ENCODE results near the gene TSSK1B. TPM values are rescaled to one million over a fixed set of nuclear protein-coding genes. Genes with fewer than 3 reads are reported as not detected.

The TSSK1B gene
- total RNA-seq, 1 experiment from 2014 or later, result not detected

DNA sequence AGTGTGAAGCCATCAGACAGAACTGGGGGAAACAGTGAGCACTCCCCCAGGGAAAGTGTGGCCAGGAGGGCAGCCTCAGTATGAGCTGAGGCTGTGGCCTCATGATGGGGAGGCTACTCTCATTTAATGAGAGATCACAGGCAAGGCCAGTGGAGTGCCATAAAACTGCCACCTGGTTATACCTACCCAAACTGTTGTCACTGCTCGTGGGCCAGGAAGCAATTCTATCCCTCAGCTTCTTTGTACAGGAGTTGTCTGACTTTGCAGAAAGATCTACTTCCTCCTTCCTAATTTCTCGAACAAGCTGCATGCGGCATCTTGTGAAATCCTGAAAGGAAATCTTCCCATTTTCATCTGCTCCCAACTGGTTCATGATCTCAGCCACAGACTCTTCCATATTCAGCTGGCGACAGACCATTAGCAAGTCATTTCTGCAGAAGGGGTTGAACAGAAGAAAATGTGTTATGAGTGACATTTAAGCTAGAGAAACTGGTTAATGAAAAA is 50.0 kb downstream of the TSSK1B start:
- Histone ChIP-seq H3K27ac (ENCODE audit: low read depth, low read length) (no peak overlapping the region), H3K4me1 (ENCODE audit: control insufficient read depth in 1 of 2, insufficient read depth in 2 of 2, low read length in 2 of 2) (no peaks in the 10 kb centered on the region), H3K79me2 (ENCODE audit: insufficient read depth, low read length) (no peaks in the 10 kb centered on the region), H3K9me3 (ENCODE audit: control insufficient read depth in 1 of 2, insufficient read depth in 1 of 2, low read depth in 1 of 2, low read length in 2 of 2) (no peaks in the 10 kb centered on the region), H3K4me3 (replicated peaks in 1 of 2; ENCODE audit: low read depth in 1 of 2, low read length in 2 of 2) (no peak overlapping the region), H3K36me3 (ENCODE audit: control insufficient read depth in 1 of 2, insufficient read depth in 2 of 2, low read length in 2 of 2) (no peaks in the 10 kb centered on the region), H3K4me2 (ENCODE audit: low read length) (no peak overlapping the region), H3K27me3 (ENCODE audit: insufficient read depth, low read length) (no peaks in the 10 kb centered on the region), H4K20me1 (ENCODE audit: insufficient read depth) (no peaks in the 10 kb centered on the region), H2AFZ (ENCODE audit: low read depth, low read length, poor library complexity, severe bottlenecking) (no peak overlapping the region), H3K9me2 (ENCODE audit: insufficient read depth) (no peaks in the 10 kb centered on the region), H3K9ac (ENCODE audit: low read length) (no peak overlapping the region)
- no peak for TF ChIP-seq JUND (IDR thresholded peaks at IDR 0.05)
- TF ChIP-seq EGR1 (IDR thresholded peaks at IDR 0.05; ENCODE audit: low read depth), result no peak
- TF ChIP-seq CBX3 (IDR thresholded peaks at IDR 0.05; ENCODE audit: low read depth), result no peak
- no peak for TF ChIP-seq YY1 (IDR thresholded peaks at IDR 0.05; ENCODE audit: extremely low read depth, insufficient replicate concordance, low read depth, low read length)
- TF ChIP-seq ELF1 (IDR thresholded peaks at IDR 0.05; ENCODE audit: borderline replicate concordance, low read depth), result no peak
- no peak for TF ChIP-seq EZH2phosphoT487 (IDR thresholded peaks at IDR 0.05; ENCODE audit: borderline replicate concordance)
- TF ChIP-seq SP1 (IDR thresholded peaks at IDR 0.05; ENCODE audit: low read depth), result no peak
- TF ChIP-seq, protein P1, sequence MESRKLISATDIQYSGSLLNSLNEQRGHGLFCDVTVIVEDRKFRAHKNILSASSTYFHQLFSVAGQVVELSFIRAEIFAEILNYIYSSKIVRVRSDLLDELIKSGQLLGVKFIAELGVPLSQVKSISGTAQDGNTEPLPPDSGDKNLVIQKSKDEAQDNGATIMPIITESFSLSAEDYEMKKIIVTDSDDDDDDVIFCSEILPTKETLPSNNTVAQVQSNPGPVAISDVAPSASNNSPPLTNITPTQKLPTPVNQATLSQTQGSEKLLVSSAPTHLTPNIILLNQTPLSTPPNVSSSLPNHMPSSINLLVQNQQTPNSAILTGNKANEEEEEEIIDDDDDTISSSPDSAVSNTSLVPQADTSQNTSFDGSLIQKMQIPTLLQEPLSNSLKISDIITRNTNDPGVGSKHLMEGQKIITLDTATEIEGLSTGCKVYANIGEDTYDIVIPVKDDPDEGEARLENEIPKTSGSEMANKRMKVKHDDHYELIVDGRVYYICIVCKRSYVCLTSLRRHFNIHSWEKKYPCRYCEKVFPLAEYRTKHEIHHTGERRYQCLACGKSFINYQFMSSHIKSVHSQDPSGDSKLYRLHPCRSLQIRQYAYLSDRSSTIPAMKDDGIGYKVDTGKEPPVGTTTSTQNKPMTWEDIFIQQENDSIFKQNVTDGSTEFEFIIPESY (IDR thresholded peaks at IDR 0.05; ENCODE audit: extremely low read depth, insufficient replicate concordance, low read length), result no peak
- no peak for TF ChIP-seq ZNF274 (IDR thresholded peaks at IDR 0.05; ENCODE audit: low read depth, low read length)
- TF ChIP-seq TCF7L2 (IDR thresholded peaks at IDR 0.05; ENCODE audit: borderline replicate concordance, extremely low read depth, insufficient read depth, insufficient read length), result no peak
- no peak for TF ChIP-seq RAD21 (IDR thresholded peaks at IDR 0.05; ENCODE audit: low read depth)
- no peak for TF ChIP-seq POLR2A (IDR thresholded peaks at IDR 0.05; ENCODE audit: borderline replicate concordance, extremely low read depth, insufficient read depth, insufficient read length)
- no peak for TF ChIP-seq CEBPB (IDR thresholded peaks at IDR 0.05; ENCODE audit: low read depth)
- ChIA-PET CTCF (no interaction called here), RAD21 (ENCODE audit: low non-redundant PET in 1 of 2, low total read pairs in 2 of 2, uncharacterized antibody in 2 of 2, unreplicated experiment in 2 of 2) (no interaction called here), POLR2A (no interaction called here)
- intact Hi-C loops (cut with micrococcal nuclease), result no loop called here
- no TSS peak for BruUV-seq (replicated peaks)
- ATAC-seq (no peak), DNase-seq (ENCODE audit: low read depth, low spot score) (no peak)

Data from HCT116 (cell line).